GF-D8 (cell line): ENCODE data around the gene ASB13.
"Not testable (repeated sequence)": the region's sequence is repeated elsewhere in the genome, so short reads cannot be mapped to it uniquely, and the experiment has no call there.

Source experiments
- DNase-seq: peaks from one replicate; lab custom pipeline; 2025; lab: John Stamatoyannopoulos, UW

ASB13 gene

DNA sequence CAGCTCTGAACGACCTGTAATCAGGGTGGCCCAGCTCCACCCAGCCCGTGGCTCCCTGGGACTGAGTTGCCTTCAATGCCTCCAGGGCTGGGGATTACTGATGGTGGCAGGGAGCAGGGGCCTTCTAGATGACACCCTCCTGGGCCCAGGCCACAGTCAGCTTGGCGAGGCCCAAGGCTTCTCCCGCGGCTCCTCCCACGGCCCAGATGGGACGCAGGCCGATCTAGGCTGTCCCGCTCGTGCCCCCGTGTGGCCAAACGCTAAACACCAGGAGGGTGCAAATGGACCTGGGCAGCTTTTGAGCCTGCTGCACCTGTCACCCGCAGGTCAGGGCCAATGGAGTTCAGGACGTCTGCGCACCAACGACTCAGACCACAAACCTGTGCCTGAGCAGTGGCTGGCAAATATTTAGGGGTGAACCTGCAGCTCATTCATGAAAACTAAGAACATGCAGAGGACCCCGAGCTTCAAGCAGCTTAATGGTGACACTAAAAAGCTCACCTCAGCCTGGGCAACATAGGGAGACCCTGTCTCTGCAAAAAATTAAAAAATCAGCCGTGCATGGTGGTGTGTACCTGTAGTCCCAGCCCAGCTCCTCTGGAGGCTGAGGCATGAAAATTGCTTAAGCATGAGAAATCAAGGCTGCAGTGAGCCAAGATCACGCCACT, 43.2 kb downstream of the ASB13 start:
- DNase-seq, result peak; percentile 34

DNA sequence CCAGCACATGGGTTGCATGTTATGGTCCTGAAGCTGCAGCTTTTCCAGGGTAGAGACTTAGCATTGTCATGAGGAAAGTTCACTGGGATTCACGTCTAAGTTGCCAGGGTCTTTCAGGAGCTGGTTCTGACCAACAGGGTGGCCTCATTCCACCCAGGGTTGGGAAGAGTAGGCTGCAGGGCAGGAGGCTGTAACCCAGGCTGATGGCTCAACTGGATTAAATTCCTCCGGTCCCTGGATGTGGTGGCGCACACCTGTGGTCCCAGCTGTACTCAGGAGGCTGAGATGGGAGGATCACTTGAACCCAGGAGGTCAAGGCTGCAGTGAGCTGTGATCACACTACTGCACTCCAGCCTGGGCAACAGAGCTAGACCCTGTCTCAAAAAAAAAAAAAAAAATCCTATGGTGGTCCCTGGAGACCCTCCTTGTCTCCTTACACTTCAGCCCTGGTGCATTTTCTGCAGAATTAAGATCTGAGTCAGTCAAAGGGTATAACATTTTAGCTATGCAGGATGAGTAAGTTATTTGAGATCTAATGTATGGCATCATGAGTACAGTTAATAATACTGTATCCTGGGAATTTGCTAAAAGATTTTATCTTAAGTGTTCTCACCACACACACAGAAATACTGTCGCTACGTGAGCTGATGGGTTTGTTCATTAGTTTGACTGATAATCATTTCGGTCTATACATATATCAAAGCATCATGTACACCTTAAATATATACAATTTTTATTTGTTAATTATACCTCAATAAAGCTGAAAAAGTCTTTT, 44.0 kb downstream of the ASB13 start:
- no peak for DNase-seq

DNA sequence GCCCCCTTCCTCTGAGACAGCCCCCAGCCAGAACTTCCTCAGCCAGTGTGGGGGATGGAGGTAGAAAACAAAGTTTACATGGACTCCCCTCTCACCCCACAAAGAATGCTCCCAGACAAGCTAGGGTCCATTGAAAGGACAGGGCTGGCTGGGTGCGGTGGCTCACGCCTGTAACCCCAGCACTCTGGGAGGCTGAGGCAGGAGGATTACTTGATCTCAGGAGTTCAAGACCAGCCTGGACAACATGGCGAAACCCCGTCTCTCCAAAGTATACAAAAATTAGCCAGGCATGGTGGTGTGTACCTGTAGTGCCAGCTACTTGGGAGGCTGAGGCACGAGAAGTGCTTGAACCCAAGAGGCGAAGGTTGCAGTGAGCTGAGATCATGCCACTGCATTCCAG, 45.0 kb downstream of the ASB13 start:
- DNase-seq, result not testable (repeated sequence)

DNA sequence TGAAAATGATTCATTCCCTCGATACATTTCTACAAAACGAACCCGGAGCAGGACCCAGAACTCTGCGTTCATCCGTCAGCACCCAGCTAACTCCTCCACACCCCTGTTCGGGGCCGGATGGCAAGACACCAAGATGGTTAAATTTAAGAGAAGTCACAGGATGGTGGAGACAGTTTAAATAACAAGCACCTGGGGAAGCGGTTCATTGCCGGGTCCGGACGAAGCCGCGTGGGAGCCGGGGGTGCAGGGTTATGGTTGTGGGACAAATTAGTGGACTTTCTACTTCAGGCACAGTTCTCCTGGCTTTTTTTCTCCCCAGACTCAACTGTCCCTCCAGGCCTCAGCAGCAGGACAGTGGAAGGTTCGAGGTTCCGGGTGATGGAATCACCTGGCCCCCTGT, 45.4 kb downstream of the ASB13 start:
- no peak for DNase-seq

DNA sequence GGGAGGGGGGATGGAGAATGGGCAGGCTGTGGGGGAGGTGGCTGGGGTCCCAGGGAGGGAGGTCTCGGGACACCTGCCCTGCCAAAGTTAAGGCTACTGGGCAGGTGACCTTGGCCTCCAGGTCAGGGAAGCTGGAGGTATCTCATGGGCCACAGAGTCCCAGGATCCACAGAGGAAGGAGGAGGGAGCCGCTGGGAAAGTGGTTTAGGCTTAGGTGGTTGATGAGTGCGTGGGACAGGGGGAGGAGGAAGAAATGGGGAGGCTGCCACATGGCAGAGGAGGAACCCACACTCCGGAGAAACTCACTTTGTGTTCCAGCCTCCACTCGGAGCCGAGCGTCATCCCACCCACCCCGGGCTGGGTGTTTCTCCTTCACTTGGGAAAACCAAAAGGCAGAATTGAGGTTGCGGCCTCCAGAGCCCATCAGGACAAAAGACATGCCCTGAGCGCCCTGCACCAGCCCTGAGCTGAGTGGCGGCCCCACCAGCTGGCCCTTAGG, 46.1 kb downstream of the ASB13 start:
- no peak for DNase-seq

DNA sequence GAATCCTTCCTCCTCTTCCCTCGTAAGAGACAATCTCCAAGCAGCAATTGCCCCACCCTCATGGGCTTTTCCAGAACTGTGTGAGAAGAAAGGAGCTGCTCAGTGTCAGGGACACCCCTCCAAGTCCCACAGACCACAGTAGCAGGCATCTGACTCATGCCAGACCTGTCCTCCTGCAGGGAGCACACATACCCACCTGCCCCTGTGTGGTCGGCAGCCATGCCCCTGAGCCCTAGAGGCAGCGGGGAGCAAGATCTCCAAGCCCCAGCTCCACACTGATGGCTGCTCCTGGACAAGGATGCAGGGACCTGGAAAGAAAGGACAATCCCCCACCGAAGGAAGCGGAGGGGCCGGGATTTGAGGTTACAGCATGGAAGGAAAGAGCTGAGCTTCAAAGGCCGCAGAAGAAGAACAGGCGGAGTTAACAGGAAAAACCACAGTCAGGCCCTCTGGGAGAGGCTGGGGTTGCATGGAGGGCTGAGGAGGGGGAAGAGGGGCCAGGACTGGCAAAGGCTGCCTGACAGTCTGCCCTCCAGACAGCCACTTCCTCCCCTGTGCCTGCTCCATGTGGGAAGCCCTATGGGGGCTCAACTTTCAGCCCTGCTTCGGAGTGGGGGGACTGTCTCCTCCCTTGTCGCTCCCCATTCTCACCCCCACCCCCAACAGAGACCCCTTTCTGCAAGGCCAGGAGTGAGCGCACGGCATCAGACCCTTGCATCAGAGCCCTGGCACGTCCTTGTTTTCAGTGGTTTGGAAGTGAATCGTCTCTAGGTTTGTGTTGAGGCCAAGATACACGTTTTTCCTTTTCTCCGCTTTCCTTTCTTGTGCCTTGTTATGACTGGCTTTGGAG, 46.8 kb downstream of the ASB13 start:
- no peak for DNase-seq

DNA sequence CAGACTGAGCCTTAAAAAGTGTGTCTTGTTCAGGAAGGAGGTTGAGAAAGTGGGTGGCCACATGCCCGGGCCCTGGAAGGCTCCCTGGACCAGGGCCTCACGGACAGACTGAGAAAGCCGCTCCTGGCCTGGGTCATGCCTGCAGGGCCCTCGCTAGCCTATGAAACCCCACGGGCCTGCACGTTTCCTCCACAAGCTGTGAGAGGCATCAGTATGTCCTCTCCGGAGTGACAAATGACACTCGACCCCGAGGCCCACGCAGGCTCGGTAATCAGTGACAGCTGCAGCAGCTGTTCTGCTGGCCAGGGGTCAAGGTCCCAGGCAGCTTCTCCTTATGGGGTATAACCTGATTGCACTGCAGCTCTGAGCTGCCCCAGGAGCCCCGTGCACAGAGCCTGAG, 47.6 kb downstream of the ASB13 start:
- no peak for DNase-seq

DNA sequence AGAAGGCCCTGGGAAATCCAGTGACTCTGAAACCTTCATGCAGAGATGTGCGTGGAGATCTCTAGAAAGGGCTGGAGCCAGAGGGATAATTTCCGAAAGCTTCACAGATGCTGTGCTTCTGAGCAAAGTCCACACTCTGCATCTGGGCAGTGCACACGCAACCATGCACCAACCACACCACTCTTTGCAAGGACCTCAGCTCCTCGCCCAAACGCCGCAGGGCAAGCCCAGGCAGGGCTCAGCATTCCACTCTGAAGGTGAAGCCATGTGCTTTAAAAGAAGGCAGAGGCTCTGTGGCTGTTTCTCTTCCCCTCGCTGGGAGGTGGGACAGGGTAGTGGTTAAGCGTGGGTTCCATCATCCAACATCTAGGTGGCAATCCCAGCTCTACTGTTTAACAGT, 48.4 kb downstream of the ASB13 start:
- DNase-seq, result no peak

DNA sequence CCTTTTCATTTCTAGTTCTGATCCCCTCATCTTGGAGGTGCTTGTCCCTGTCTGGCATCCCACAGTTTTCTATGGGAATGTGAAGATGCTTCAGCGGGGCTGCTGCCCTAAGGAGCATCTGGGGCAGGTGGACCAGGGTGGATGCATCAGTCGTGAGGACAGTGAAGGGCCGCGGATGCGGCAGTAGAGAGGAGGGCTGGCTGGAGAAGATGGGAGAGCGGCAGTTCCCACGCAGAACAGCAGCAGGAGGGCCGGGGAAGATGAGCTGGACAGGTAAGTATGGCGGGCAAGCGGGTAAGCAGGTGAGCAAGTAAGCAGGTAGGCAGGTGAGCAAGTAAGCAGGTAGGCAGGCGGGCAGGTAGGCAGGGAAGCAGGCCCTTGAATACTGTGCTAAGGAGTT, 48.9 kb downstream of the ASB13 start:
- no peak for DNase-seq

DNA sequence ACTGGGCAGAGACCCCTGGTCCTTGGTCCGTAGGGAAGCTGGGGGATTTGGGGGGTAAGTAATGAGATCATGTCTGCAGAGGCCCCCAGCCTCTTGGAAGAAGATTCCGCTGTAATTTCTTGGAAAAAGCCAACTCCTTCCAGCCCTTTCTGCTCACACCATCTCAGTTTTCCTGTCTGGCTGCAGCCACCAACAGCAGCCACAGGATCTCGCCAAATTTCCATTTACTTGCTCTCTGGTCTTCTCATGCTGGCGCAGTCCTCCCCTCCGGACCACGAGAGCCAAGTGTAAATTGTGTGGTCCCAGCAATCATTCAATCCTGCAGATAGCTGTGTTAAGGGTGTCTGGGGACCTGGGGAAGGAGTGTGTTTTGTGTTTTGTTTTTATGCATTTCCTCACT, 49.6 kb downstream of the ASB13 start:
- no peak for DNase-seq

DNA sequence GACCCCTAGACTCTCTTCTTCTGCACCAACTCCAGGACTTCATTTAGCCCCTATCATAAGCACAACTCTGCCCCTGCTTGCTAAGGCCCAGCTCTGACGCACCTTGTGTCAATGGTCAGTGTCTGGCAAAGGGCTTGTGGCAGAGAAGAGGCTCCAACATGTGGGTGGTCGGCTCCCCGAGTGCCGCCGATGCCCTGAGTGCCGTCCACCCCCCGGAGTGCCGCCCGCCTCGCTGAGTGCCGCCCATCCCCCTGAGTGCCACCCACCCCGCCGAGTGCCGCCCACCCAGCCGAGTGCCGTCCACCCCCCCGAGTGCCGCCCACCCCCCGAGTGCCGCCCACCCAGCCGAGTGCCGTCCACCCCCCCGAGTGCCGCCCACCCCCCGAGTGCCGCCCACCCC, 50.3 kb downstream of the ASB13 start:
- DNase-seq, result no peak

DNA sequence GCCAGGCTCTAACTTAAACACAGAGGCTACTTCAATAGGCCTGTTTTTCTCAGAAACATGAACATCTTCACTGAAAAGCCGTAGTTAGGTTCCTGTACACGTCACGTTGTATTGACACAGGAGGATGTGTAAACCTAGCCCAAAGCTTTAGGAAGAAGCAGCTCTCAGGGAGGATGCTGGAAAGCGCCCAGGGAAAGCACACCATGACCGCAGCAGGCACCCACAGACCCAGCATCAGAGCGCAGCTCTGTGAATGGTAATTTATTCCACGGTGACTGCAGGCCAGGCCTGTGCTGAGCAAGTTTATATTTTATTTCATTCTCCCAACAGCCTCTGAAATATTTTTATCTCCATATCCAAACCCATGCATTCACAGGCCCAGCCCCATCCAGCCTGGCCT, 51.1 kb downstream of the ASB13 start:
- no peak for DNase-seq

DNA sequence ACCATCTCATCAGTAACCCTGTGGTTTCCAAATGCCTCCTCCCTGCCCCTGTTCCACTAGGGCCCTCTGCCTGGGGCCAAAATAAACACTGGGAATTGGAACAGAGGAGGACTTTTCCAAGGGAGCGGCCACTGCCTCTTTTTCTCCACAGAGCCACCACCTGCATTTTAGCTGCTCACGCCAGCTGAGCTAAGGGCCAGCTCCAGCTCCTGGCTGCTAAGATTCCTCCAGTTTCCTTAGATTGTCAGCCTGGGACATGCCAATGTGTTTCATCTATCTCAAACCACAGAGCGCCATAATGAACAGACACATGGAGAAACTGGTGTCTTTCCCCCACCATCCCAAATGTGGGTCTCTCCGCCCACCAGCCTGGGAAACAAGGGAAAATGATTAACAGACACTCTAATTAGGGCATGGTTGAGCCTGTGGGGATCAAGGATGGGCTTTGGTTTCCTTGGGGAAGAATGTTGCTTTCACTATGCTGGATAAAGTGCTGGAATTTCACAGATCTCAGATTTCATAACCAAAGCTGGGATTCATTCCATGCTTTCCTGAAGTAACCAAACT, 52.2 kb downstream of the ASB13 start:
- no peak for DNase-seq

DNA sequence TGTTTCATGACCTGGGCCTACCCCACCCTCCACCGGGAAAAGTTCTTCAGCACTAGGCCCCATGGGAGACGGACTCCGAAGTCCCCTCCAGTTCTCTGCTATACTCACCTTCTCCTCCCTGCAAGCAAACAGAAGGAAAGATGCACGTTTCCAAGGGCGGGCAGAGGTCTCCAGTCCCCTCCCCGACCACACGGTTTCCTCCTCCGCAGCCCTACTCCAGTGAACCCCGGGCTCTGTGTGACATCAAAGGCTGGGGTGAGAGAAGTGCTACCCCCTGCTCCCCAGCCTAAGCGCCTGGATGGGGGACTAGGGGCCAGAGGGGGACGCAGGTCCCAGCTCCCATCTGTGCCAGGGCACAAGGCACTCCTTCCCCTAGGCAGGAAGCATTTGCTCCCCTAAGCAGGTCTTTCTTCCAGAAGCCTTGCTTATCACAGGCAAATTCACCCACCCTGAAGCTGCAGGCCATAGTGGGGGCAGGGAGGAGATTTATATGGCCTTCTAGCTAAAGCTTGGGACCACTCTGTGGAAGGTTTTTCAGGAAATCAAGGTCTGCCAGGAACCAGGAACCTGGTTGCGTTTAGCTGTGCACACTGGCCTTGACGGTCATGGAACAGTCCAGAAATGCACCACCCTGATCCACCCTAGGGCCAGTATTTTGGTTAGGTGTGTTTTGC, 52.8 kb downstream of the ASB13 start:
- no peak for DNase-seq

DNA sequence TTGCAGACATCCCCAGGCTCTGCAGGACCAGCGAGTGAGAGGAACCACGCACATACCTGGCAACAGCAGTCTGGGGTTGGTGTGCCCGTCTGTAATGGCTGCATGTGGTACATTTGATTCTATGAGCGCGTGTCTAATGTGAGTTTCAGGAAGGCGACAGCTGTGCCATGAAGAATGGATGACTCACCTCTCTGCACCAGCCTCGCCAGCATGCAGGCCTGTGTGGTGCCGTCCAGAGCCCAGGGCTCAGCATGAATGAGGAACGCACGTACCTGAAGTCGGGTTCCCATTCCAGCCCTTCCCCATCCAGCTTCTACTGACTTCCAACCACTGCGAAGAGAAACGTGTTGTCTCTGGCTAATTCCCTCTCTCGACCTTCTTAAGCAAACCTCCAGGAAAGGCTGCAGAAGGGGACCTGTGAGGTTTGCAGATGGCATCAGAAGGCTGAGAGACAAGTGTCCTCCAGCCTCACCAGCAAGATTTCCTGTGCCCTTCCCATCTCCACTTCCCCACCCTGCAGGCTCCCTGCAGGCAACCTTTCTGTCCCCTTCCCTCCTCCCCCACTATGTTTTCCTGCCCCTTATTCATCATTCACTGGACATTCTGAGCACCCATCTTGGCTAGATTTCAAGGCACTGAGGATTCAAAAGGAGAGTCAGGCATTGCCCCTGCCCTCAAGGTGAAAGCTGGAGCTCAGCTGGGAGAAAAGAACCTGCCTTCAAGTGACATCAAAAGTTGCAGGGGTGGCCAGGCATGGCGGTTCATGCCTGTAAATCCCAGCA, 54.3 kb downstream of the ASB13 start:
- no peak for DNase-seq

DNA sequence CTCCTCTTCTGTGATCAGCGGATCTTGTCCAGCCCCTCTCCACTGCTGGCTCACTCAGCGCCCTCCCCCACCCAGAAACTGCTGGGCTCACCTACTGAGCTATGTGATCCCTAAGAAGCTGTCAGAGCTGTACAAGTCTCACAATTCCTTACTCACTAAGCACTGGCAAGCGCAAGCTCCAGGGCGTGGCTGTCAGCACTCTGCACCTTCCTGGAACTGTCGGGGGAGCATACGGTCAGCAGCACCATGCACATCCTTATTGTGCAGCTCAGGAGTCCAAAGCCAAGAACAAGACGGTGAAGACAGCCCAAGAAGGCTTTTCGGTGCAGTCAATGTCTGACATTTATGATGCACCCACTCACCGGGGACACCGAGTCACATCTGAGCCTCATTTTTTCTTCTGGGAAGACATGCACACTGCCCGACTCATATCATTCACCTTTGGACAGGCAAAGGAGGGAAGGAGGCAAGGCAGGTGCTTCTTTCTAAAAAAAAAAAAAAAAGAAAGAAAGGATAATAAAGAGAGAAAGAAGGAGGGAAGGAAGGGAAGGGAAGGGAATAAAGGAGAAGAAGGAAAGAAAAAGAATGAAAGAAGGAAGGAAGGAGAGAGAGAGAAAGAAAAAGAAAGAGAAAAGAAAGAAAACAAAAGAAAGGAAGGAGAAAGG, 56.3 kb downstream of the ASB13 start:
- DNase-seq, result no peak

DNA sequence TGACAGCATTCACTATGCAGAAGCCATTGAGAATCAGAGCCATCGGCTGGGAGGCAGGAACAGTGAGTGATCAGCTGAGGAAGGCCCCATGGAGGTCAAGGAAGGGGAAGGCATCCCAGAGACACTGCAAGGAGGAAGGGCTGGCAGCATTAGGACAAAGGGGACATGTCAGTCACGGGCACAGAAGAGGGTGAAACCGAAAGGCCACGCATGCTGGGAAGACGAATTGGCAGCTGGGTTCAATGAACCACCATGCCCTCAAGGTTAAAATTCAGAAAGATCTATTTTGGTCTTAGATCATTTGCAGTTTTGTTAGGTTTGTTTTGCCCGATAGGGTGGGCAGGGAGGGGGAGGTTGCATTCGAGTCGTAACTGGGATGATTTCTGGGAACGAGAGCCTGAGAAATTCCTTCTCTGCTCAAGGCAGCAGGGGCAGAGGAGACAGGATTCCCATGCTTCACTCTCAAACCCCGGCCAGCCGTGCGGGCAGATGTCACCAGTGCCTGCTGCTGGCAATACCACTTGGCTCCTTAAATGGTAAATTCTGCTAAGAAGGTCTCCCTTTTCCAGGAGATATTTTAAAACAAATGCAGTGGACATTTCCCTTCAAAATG, 57.7 kb downstream of the ASB13 start:
- no peak for DNase-seq

DNA sequence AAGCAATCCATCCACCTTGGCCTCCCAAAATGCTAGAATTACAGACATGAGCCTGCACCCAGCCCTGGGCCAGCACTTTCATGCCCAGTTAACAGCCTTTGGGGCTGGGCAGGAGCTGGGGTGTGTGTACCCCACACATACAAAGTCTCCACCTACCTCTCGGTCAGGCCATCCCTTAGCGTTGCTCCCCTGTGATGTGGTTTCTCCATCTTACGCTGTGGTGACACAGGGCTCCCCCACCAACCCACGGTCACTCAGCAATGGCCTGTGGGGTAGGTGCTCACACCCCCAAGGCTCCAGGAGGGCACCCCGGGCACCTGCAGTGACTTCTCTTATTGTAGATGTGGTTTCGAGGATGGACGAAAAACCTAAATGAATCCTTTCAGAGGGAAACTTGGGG, 58.8 kb downstream of the ASB13 start:
- no peak for DNase-seq

DNA sequence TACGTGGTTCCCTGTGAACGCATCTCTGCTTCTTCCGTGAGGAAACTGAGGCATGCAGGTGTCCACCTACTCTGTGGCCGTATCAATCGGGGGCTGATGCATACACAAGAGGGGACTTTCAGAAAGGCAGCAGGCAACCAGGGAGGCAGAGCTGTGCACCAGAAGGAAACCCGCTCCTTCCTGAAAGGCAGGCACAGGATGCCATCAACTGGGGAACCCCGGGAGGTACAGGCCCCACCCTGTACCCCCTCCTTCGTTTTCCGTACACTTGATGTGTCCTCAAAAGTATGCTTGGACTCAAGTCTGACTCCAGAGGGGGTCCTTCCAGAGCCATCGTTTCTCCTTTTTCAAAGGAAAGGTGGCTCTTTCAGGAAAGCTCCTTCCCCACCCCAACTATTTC, 59.5 kb downstream of the ASB13 start:
- DNase-seq, result no peak

DNA sequence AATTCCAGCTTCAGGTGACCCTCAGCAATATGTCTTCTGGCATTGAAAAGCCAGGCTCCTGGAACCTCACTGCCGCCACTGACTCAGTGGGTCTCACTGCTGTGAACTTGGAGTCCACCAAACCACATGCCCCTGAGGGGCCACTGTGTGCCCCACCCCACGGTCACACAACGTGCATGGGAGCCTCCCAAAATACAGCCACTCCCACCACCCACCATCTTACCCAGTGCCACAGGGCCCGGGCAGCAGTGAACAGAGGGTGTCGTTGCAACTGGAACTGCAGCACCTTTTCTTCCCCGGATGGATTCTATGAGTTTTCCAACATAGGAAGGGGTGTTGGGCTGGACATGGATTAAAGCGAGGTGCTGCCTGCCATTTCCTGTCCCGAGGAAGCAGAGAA, 60.1 kb downstream of the ASB13 start:
- DNase-seq, result no peak
